Keratinocyte (primary cell): ENCODE measurements around the gene KIDINS220.

Experiments used
- CTCF ChIP-seq, 3 experiments: IDR thresholded peaks in 1 of 3; conservative IDR thresholded peaks in 1 of 3; optimal IDR thresholded peaks in 1 of 3; 2 replicates in 2 of 3; 3 replicates in 1 of 3; pipeline versions ENCODE3 to v1.5.1; 2011; ENCODE audit warnings: low read length in 3 of 3, mild to moderate bottlenecking in 3 of 3, moderate library complexity in 2 of 3, control low read depth in 1 of 3, inconsistent platforms in 1 of 3; ENCODE audit not compliant: insufficient read depth in 2 of 3; ENCODE audit errors: extremely low read depth in 1 of 3
- EZH2 ChIP-seq: IDR thresholded peaks from one replicate; pipeline ENCODE4 v1.6.1; 2012; ENCODE audit warnings: inconsistent platforms, mild to moderate bottlenecking, low read length, moderate library complexity

GRCh38 chr2:8836971-8837794 lies at the start of gene KIDINS220:
- TF ChIP-seq CTCF (optimal IDR thresholded peaks at IDR 0.05 in 1 of 3, IDR thresholded peaks at IDR 0.05 in 1 of 3, conservative IDR thresholded peaks at IDR 0.05 in 1 of 3; ENCODE audit: extremely low read depth in 1 of 3, insufficient read depth in 2 of 3, low read length in 3 of 3) (no peak), EZH2 (no peak)
